Activated CD8-positive, alpha-beta memory T cell treated with anti-CD3 and anti-CD28 coated beads for 4 hours (primary cell): Measurements from ENCODE around the gene SLC30A9.

Source experiments
- DNase-seq, 2 donors: peaks; one replicate each; pipeline ENCODE4 v3.0.0-alpha.2; 2020; ENCODE audit warnings: low read depth in 2 of 2

The SLC30A9 gene

GRCh38 chr4:41999321-41999720 lies 9.0 kb downstream of the SLC30A9 start:
- no peak for DNase-seq

- DNase-seq, result no peak
Observed at GRCh38 chr4:42008011-42008786, 17.9 kb downstream of the SLC30A9 start.

- DNase-seq, result no peak
Observed at GRCh38 chr4:42015438-42015837, 25.1 kb downstream of the SLC30A9 start.

GRCh38 chr4:42018451-42018850 lies 28.1 kb downstream of the SLC30A9 start:
- DNase-seq, result no peak

- no peak for DNase-seq
Observed at GRCh38 chr4:42048394-42048793, 58.1 kb downstream of the SLC30A9 start.

GRCh38 chr4:42050516-42051249 lies 60.4 kb downstream of the SLC30A9 start:
- no peak for DNase-seq

GRCh38 chr4:42066402-42066801 lies 76.1 kb downstream of the SLC30A9 start:
- DNase-seq, result no peak

GRCh38 chr4:42067264-42067663 lies 76.9 kb downstream of the SLC30A9 start:
- no peak for DNase-seq

GRCh38 chr4:42070463-42070862 lies 80.1 kb downstream of the SLC30A9 start:
- DNase-seq, result no peak

- DNase-seq, result no peak
Observed at GRCh38 chr4:42074294-42074693, 84.0 kb downstream of the SLC30A9 start.

- DNase-seq, result no peak
Observed at GRCh38 chr4:42078184-42078801, 88.0 kb downstream of the SLC30A9 start.

- no peak for DNase-seq
Observed at GRCh38 chr4:42080306-42080705, 90.0 kb downstream of the SLC30A9 start.

GRCh38 chr4:42083816-42084215 lies 93.5 kb downstream of the SLC30A9 start:
- no peak for DNase-seq

GRCh38 chr4:42088386-42088785 lies 98.1 kb downstream of the SLC30A9 start:
- DNase-seq, result no peak

GRCh38 chr4:42101446-42101975 lies 111.2 kb downstream of the SLC30A9 start:
- DNase-seq, result no peak

GRCh38 chr4:42104521-42104920 lies 114.2 kb downstream of the SLC30A9 start:
- DNase-seq, result no peak

- DNase-seq, result no peak
Observed at GRCh38 chr4:42112846-42113245, 122.5 kb downstream of the SLC30A9 start.

GRCh38 chr4:42119886-42120285 lies 129.6 kb downstream of the SLC30A9 start:
- DNase-seq, result no peak

- no peak for DNase-seq
Observed at GRCh38 chr4:42122237-42122636, 131.9 kb downstream of the SLC30A9 start.

- DNase-seq, result no peak
Observed at GRCh38 chr4:42123071-42123644, 132.8 kb downstream of the SLC30A9 start.

GRCh38 chr4:42132099-42132498 lies 141.8 kb downstream of the SLC30A9 start:
- no peak for DNase-seq

GRCh38 chr4:42133006-42133405 lies 142.7 kb downstream of the SLC30A9 start:
- DNase-seq, result no peak
